Breast epithelium (tissue), 4 donors: Measurements from ENCODE around the gene FER. TPM values are rescaled to one million over a fixed set of nuclear protein-coding genes. Genes with fewer than 3 reads are reported as not detected.
"Not testable (repeated sequence)": the region's sequence is repeated elsewhere in the genome, so short reads cannot be mapped to it uniquely, and the experiment has no call there.

Source experiments
- DNase-seq, 2 donors: peaks; one replicate each; pipeline ENCODE4 v3.0.0-alpha.2; 2019; ENCODE audit warnings: low spot score in 2 of 2
- H3K27ac ChIP-seq, 2 donors: fragments of 200-600 bp; sonication (generic) in 1 of 2; one replicate each; pipeline ENCODE4 v1.5.1; 2016 to 2019; ENCODE audit warnings: mild to moderate bottlenecking in 1 of 2
- H3K27me3 ChIP-seq, 2 donors: fragments of 200-600 bp; sonication (generic) in 1 of 2; one replicate each; pipeline versions ENCODE4 v1.5.1 to v1.6.0; 2017 to 2019; ENCODE audit warnings: control low read depth in 1 of 2, mild to moderate bottlenecking in 1 of 2
- H3K36me3 ChIP-seq: fragments of 200-600 bp; one replicate; pipeline ENCODE4 v1.5.1; 2019
- H3K4me1 ChIP-seq, 2 donors: fragments of 200-600 bp; sonication (generic); one replicate each; pipeline ENCODE4 v1.5.1; 2016 to 2019; ENCODE audit warnings: control low read depth in 1 of 2
- H3K4me3 ChIP-seq, 3 donors: fragments of 200-600 bp; sonication (generic); 1 replicate in 2 of 3; 2 replicates in 1 of 3; pipeline ENCODE4 v1.5.1; 2016 to 2019; ENCODE audit warnings: mild to moderate bottlenecking in 3 of 3, moderate library complexity in 2 of 3
- H3K9me3 ChIP-seq, 2 donors: fragments of 200-600 bp; sonication (generic) in 1 of 2; one replicate each; pipeline ENCODE4 v1.5.1; 2016 to 2019; ENCODE audit warnings: control low read depth in 1 of 2
- POLR2A ChIP-seq: fragments of 450-650 bp; IDR thresholded peaks from one replicate; pipeline ENCODE4 v1.6.1; 2016; ENCODE audit warnings: antibody characterized with exemption, mild to moderate bottlenecking, moderate library complexity
- POLR2AphosphoS5 ChIP-seq, 3 donors: sonication (generic); formaldehyde crosslinking; IDR thresholded peaks; one replicate each; pipeline ENCODE4 v1.6.1; 2017; ENCODE audit warnings: antibody characterized with exemption in 3 of 3
- intact Hi-C: fragments of 100-400 bp; cut with DNase I; formaldehyde crosslinking; loops from one replicate; pipeline ENCODE4 v1.15.1; 2023; ENCODE audit warnings: low total_unique reads
- total RNA-seq, 3 donors: library from RNA; depleted of rRNA; stranded (reverse); fragments of >200 nt; gene quantifications; one replicate each; pipeline ENCODE4 v1.1.0, GENCODE V29; 2016
- TF ChIP-seq, protein P1 (sequence below), 3 donors: fragments of 450-650 bp; IDR thresholded peaks; one replicate each; pipeline ENCODE4 v1.5.1; 2016 to 2017; ENCODE audit warnings: antibody characterized with exemption in 3 of 3, mild to moderate bottlenecking in 3 of 3, moderate library complexity in 3 of 3

FER gene
- total RNA-seq, 3 donors from 2014 or later: 24.3 to 27.8 (median 27.2) TPM

DNA sequence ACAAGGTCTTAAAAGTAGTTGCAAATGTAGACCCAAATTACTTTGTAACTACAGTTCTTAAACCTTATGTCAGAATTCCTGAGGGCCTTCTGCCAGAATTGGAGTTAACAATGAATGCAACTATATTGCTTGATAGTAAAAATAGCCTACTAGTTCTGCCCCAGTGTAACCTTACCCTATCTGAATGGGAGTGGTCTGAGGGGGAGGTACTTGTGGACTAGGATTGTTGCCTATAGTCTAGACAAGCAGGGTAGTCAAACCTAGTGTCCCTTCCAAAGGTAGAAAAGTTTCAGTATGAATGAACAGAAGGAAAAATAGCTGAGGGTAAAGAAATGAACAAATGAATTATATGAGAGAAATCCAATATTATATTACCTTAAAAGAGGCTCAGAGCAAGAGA is 419.9 kb downstream of the FER start:
- intact Hi-C loops: no loop called here
- TF ChIP-seq POLR2A (no peak), POLR2AphosphoS5 (IDR thresholded peaks at IDR 0.05) (no peak)
- TF ChIP-seq, protein P1, sequence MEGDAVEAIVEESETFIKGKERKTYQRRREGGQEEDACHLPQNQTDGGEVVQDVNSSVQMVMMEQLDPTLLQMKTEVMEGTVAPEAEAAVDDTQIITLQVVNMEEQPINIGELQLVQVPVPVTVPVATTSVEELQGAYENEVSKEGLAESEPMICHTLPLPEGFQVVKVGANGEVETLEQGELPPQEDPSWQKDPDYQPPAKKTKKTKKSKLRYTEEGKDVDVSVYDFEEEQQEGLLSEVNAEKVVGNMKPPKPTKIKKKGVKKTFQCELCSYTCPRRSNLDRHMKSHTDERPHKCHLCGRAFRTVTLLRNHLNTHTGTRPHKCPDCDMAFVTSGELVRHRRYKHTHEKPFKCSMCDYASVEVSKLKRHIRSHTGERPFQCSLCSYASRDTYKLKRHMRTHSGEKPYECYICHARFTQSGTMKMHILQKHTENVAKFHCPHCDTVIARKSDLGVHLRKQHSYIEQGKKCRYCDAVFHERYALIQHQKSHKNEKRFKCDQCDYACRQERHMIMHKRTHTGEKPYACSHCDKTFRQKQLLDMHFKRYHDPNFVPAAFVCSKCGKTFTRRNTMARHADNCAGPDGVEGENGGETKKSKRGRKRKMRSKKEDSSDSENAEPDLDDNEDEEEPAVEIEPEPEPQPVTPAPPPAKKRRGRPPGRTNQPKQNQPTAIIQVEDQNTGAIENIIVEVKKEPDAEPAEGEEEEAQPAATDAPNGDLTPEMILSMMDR (IDR thresholded peaks at IDR 0.05): no peak
- H3K9me3 ChIP-seq: no peaks in the 10 kb centered on the region

GRCh38 chr5:109168151-109168550 is 420.5 kb downstream of the FER start:
- TF ChIP-seq, protein P1 (IDR thresholded peaks at IDR 0.05): no peak
- TF ChIP-seq POLR2A (no peak), POLR2AphosphoS5 (IDR thresholded peaks at IDR 0.05) (no peak)
- intact Hi-C loops: no loop called here
- Histone ChIP-seq H3K27me3 (no peaks in the 10 kb centered on the region), H3K36me3 (no peaks in the 10 kb centered on the region), H3K9me3 (no peaks in the 10 kb centered on the region), H3K4me3 (no peak overlapping the region), H3K4me1 (no peaks in the 10 kb centered on the region), H3K27ac (no peak overlapping the region)
- DNase-seq: no peak

More for the DNA sequence above, 419.9 kb downstream of the FER start:
- Histone ChIP-seq H3K36me3 (no peaks in the 10 kb centered on the region), H3K27ac (no peak overlapping the region), H3K4me3 (no peak overlapping the region), H3K27me3 (no peaks in the 10 kb centered on the region), H3K4me1 (no peaks in the 10 kb centered on the region)
- DNase-seq: no peak

GRCh38 chr5:109170629-109171350 is 423.1 kb downstream of the FER start:
- no peak for DNase-seq
- H3K27ac ChIP-seq: no peak overlapping the region
- intact Hi-C loops: loop anchor here (10.0 kb wide), 1 partner anchor 1056 kb away; no protein-coding TSS in a partner anchor
- H3K4me1 ChIP-seq: no peaks in the 10 kb centered on the region
- no peaks in the 10 kb centered on the region for H3K9me3 ChIP-seq
- no peaks in the 10 kb centered on the region for H3K27me3 ChIP-seq
- no peak for TF ChIP-seq POLR2AphosphoS5 (IDR thresholded peaks at IDR 0.05)
- TF ChIP-seq, protein P1 (IDR thresholded peaks at IDR 0.05): no peak
- TF ChIP-seq POLR2A: no peak
- H3K36me3 ChIP-seq: no peaks in the 10 kb centered on the region
- H3K4me3 ChIP-seq: no peak overlapping the region

- intact Hi-C loops: loop anchor here (10.0 kb wide), 1 partner anchor 1057 kb away; no protein-coding TSS in a partner anchor
- not testable (repeated sequence) for H3K4me3 ChIP-seq, DNase-seq
Observed at GRCh38 chr5:109171437-109172073, 423.9 kb downstream of the FER start.

DNA sequence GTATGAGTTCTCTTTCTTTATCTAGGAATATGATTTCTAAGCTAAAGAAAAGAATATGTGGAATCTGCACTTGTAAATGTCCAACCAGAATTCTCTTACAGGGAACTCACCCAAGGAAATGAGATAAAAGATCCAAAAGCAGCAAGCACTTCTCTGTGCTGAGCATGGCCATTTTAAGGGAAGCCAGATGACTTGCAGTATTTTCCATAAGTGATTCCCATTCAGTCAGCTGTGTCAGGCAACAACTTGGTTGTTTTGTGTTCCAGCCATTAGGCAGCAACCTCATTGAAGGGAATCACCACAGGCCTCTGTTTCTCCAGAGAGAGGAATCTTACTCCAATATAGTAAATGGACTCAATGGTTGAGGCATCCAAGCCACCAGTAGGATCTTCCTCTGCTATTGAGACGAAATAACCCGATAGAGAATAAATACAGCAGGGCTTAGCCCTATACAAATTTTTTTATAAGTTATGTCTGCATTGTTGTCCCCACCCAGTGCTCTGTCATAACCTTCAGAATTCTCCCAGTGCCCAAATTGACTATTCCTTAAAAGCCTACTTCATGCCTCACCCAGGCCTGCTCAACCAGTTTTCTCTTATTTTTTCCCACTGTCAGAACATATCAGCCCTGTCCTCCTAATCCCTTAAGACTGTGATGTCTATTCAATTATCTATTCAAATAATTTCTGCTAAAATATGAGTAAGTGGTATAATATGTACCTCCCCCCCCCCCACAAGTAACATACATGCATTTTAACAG is 425.5 kb downstream of the FER start:
- no peak overlapping the region for H3K4me3 ChIP-seq
- no peak for TF ChIP-seq POLR2A
- TF ChIP-seq, protein P1 (IDR thresholded peaks at IDR 0.05): no peak
- H3K9me3 ChIP-seq: no peaks in the 10 kb centered on the region
- no peaks in the 10 kb centered on the region for H3K4me1 ChIP-seq
- intact Hi-C loops: loop anchor here (10.0 kb wide), 1 partner anchor 1058 kb away; no protein-coding TSS in a partner anchor
- no peaks in the 10 kb centered on the region for H3K27me3 ChIP-seq
- no peak for DNase-seq
- H3K36me3 ChIP-seq: no peaks in the 10 kb centered on the region
- H3K27ac ChIP-seq: no peak overlapping the region

More at GRCh38 chr5:109171437-109172073, 423.9 kb downstream of the FER start:
- H3K36me3 ChIP-seq, H3K4me1 ChIP-seq, H3K9me3 ChIP-seq, H3K27me3 ChIP-seq, H3K27ac ChIP-seq: not testable (repeated sequence)
